Endodermal cell (in vitro differentiated cells): ENCODE data around the gene CGB3. TPM values are rescaled to one million over a fixed set of nuclear protein-coding genes. Genes with fewer than 3 reads are reported as not detected.

Experiments
- DNase-seq: peaks from one replicate; pipeline ENCODE4 v3.0.0-alpha.2; 2017
- H3K27ac ChIP-seq: 2 replicates; pipeline ENCODE4 v1.5.1; 2013; ENCODE audit warnings: mild to moderate bottlenecking, low read depth, low read length, moderate library complexity
- H3K27me3 ChIP-seq: 2 replicates; pipeline ENCODE4 v1.6.1; 2013; ENCODE audit warnings: mild to moderate bottlenecking, low read length, moderate library complexity; ENCODE audit not compliant: insufficient read depth, control insufficient read depth, poor library complexity, severe bottlenecking
- H3K36me3 ChIP-seq: 2 replicates; pipeline ENCODE4 v1.7.0; 2013; ENCODE audit warnings: mild to moderate bottlenecking, low read length, moderate library complexity; ENCODE audit not compliant: control insufficient read depth, insufficient read depth
- H3K4me1 ChIP-seq: one replicate; pipeline ENCODE4 v1.7.0; 2013; ENCODE audit warnings: low read length; ENCODE audit not compliant: control insufficient read depth, insufficient read depth
- H3K4me3 ChIP-seq: 2 replicates; pipeline ENCODE4 v1.5.1; 2013; ENCODE audit warnings: mild to moderate bottlenecking, low read length, moderate library complexity
- H3K9ac ChIP-seq: 2 replicates; pipeline ENCODE4 v1.6.1; 2013; ENCODE audit warnings: mild to moderate bottlenecking, low read length, moderate library complexity; ENCODE audit not compliant: poor library complexity, severe bottlenecking; ENCODE audit errors: extremely low read depth
- H3K9me3 ChIP-seq: 2 replicates; pipeline ENCODE4 v1.6.1; 2013; ENCODE audit warnings: mild to moderate bottlenecking, low read length, moderate library complexity; ENCODE audit not compliant: control insufficient read depth
- H3K27ac Mint-ChIP-seq: 2 replicates; pipeline ENCODE4 v1.8.0; 2020; ENCODE audit warnings: mixed read lengths
- H3K27me3 Mint-ChIP-seq: 2 replicates; pipeline ENCODE4 v1.8.0; 2021; ENCODE audit warnings: mild to moderate bottlenecking, mixed read lengths; ENCODE audit not compliant: insufficient read depth
- H3K36me3 Mint-ChIP-seq: 2 replicates; pipeline ENCODE4 v1.8.0; 2020; ENCODE audit warnings: low read depth, mixed read lengths
- H3K4me1 Mint-ChIP-seq: 2 replicates; pipeline ENCODE4 v1.8.0; 2020; ENCODE audit warnings: mixed read lengths
- H3K4me3 Mint-ChIP-seq: 2 replicates; pipeline ENCODE4 v1.8.0; 2020; ENCODE audit warnings: mild to moderate bottlenecking, moderate library complexity, mixed read lengths
- H3K9me3 Mint-ChIP-seq: 2 replicates; pipeline ENCODE4 v1.8.0; 2020; ENCODE audit warnings: mild to moderate bottlenecking, mixed read lengths
- CTCF ChIP-seq: fragments of 200-600 bp; sonication (generic); conservative IDR thresholded peaks from 2 replicates; pipeline ENCODE4 v1.5.0; 2021; ENCODE audit warnings: antibody characterized with exemption, mild to moderate bottlenecking
- WGBS, 2 experiments: methylation state at CpG; one replicate each; pipeline versions ENCODE4 v1.1.5 to v1.1.7; 2013; ENCODE audit warnings: missing lambda C conversion rate in 2 of 2, mixed read lengths in 1 of 2; ENCODE audit not compliant: insufficient coverage in 1 of 2, insufficient read length in 1 of 2; 5-methylcytosine and 5-hydroxymethylcytosine counted together
- total RNA-seq, 2 donors: library from RNA; stranded (reverse); fragmentation: NEBNext Ultra II Directional in 1 of 2; extraction: Animal tissue kit (Norgen Biotek cat#: 25700) in 1 of 2; gene quantifications; 2 replicates in 1 of 2; 3 replicates in 1 of 2; pipeline ENCODE4 v1.2.1, GENCODE V29; 2021

Gene CGB3
- total RNA-seq, 2 donors from 2014 or later: not detected

GRCh38 chr19:49061000-49061399 is 36.9 kb upstream of the CGB3 start:
- peaks cover 38% of the 10 kb centered on the region for H3K27me3 ChIP-seq
- Mint-ChIP-seq H3K36me3 (no peaks in the 10 kb centered on the region), H3K27me3 (peaks cover 81% of the 10 kb centered on the region), H3K9me3 (no peaks in the 10 kb centered on the region), H3K27ac (no peak overlapping the region), H3K4me1 (peaks cover 10% of the 10 kb centered on the region), H3K4me3 (no peak overlapping the region)
- no peak for DNase-seq
- H3K4me3 ChIP-seq: no peak overlapping the region
- WGBS, 2 experiments: 94 to 100% methylated on average over 2 of the region's 2 CpGs
- no peaks in the 10 kb centered on the region for H3K9me3 ChIP-seq
- H3K27ac ChIP-seq: no peak overlapping the region
- H3K36me3 ChIP-seq: no peaks in the 10 kb centered on the region
- H3K9ac ChIP-seq: no peak overlapping the region
- H3K4me1 ChIP-seq: no peaks in the 10 kb centered on the region
- no peak for TF ChIP-seq CTCF

- no peak for DNase-seq
- Mint-ChIP-seq H3K36me3 (no peaks in the 10 kb centered on the region), H3K4me3 (no peak overlapping the region), H3K27me3 (peaks cover 84% of the 10 kb centered on the region), H3K9me3 (no peaks in the 10 kb centered on the region), H3K27ac (no peak overlapping the region), H3K4me1 (peaks cover 6% of the 10 kb centered on the region)
- no peaks in the 10 kb centered on the region for H3K36me3 ChIP-seq
- H3K9me3 ChIP-seq: no peaks in the 10 kb centered on the region
- no peak for TF ChIP-seq CTCF
- H3K4me1 ChIP-seq: no peaks in the 10 kb centered on the region
- no peak overlapping the region for H3K4me3 ChIP-seq
- no peak overlapping the region for H3K27ac ChIP-seq
- H3K27me3 ChIP-seq: peaks cover 48% of the 10 kb centered on the region
- no peak overlapping the region for H3K9ac ChIP-seq
- 86 to 90% methylated on average over 4 to 9 of the region's 9 CpGs for WGBS, 2 experiments
Measured at GRCh38 chr19:49059053-49059452, 34.9 kb upstream of the CGB3 start.

- Mint-ChIP-seq H3K4me1 (peaks cover 6% of the 10 kb centered on the region), H3K36me3 (no peaks in the 10 kb centered on the region), H3K27ac (no peak overlapping the region), H3K9me3 (no peaks in the 10 kb centered on the region), H3K4me3 (no peak overlapping the region), H3K27me3 (peaks cover 86% of the 10 kb centered on the region)
- WGBS, 2 experiments: 84 to 88% methylated on average over 5 to 10 of the region's 10 CpGs
- Histone ChIP-seq H3K9ac (no peak overlapping the region), H3K9me3 (no peaks in the 10 kb centered on the region), H3K4me1 (no peaks in the 10 kb centered on the region), H3K27ac (no peak overlapping the region), H3K36me3 (no peaks in the 10 kb centered on the region), H3K4me3 (no peak overlapping the region), H3K27me3 (peaks cover 48% of the 10 kb centered on the region)
- TF ChIP-seq CTCF: no peak
- DNase-seq: peak; percentile 83
Measured at GRCh38 chr19:49058562-49058961, 34.4 kb upstream of the CGB3 start.
